Prostate gland (tissue), 2 donors: ENCODE data around the gene TMEM165. TPM values are rescaled to one million over a fixed set of nuclear protein-coding genes. Genes with fewer than 3 reads are reported as not detected.

Source experiments
- DNase-seq: peaks from one replicate; pipeline ENCODE4 v3.0.0-alpha.2; 2019; ENCODE audit warnings: low spot score
- H3K27ac ChIP-seq, 2 donors: fragments of 200-600 bp; sonication (generic); 2 replicates each; pipeline ENCODE4 v1.5.1; 2017 to 2019
- H3K27me3 ChIP-seq: fragments of 200-600 bp; sonication (generic); replicated peaks from 2 replicates; pipeline ENCODE4 v1.5.1; 2019; ENCODE audit not compliant: insufficient read depth
- H3K36me3 ChIP-seq, 2 donors: fragments of 200-600 bp; sonication (generic); 1 replicate in 1 of 2; 2 replicates in 1 of 2; pipeline versions ENCODE4 v1.5.1 to v1.8.1; 2017 to 2019
- H3K4me1 ChIP-seq: fragments of 200-600 bp; sonication (generic); replicated peaks from 2 replicates; pipeline ENCODE4 v1.5.1; 2019
- H3K4me3 ChIP-seq, 2 donors: fragments of 200-600 bp; sonication (generic); 2 replicates each; pipeline ENCODE4 v1.5.1; 2017 to 2019
- H3K9me3 ChIP-seq: fragments of 200-600 bp; sonication (generic); 2 replicates; pipeline ENCODE4 v1.5.1; 2017
- CTCF ChIP-seq, 4 experiments: fragments of 200-600 bp in 2 of 4; fragments of 450-650 bp in 2 of 4; sonication (generic) in 2 of 4; IDR thresholded peaks; 1 replicate in 3 of 4; 2 replicates in 1 of 4; pipeline ENCODE4 v1.5.1; 2016 to 2019; ENCODE audit warnings: antibody characterized with exemption in 4 of 4, mild to moderate bottlenecking in 2 of 4, moderate library complexity in 2 of 4
- POLR2A ChIP-seq: fragments of 450-650 bp; IDR thresholded peaks from one replicate; pipeline ENCODE4 v1.6.1; 2016; ENCODE audit warnings: antibody characterized with exemption, mild to moderate bottlenecking
- POLR2AphosphoS5 ChIP-seq: sonication (generic); formaldehyde crosslinking; IDR thresholded peaks from one replicate; pipeline ENCODE4 v1.6.1; 2017; ENCODE audit warnings: antibody characterized with exemption
- WGBS: methylation state at CpG from one replicate; pipeline ENCODE4 v1.1.5; 2018; 5-methylcytosine and 5-hydroxymethylcytosine counted together
- intact Hi-C: fragments of 100-400 bp; cut with DNase I; formaldehyde crosslinking; loops from one replicate; pipeline ENCODE4 v1.14.2; 2022
- total RNA-seq, 2 donors: library from RNA; depleted of rRNA; stranded (reverse); fragments of >200 nt; gene quantifications; one replicate each; pipeline ENCODE4 v1.1.0, GENCODE V29; 2016

Gene TMEM165
- 100 to 1,000 TPM; 117 to 183 TPM for total RNA-seq

GRCh38 chr4:55395529-55396307 lies at the start of gene TMEM165:
TMEM165 (plus strand) TSS chr4:55395957; CDS start chr4:55396190, 233 bp downstream.
- Histone ChIP-seq H3K36me3 (no peaks in the 10 kb centered on the region), H3K9me3 (no peaks in the 10 kb centered on the region), H3K27me3 (no peaks in the 10 kb centered on the region), H3K4me3 (peak within 1 kb of the TSS; percentile 86 to 98), H3K27ac (peak within 1 kb of the TSS; percentile 96 to 97), H3K4me1 (no peaks in the 10 kb centered on the region)
- TF ChIP-seq CTCF (IDR thresholded peaks at IDR 0.05) (peak in 1 of 4 experiments; percentile 19), POLR2AphosphoS5 (peak; percentile 83), POLR2A (peak; percentile 99)
- DNase-seq: peak; percentile 96
- WGBS: under 1% methylated on average over 72 of the region's 95 CpGs
- intact Hi-C loops: loop anchor here (1.0 kb wide), 1 partner anchor 49 kb away; the partner anchor contains the start of gene SRD5A3

GRCh38 chr4:55345980-55346850 lies 49.5 kb upstream of the TMEM165 start, which contains the start of gene SRD5A3:
SRD5A3 (plus strand) TSS chr4:55346242; CDS start chr4:55346337, 95 bp downstream.
- Histone ChIP-seq H3K27me3 (no peaks in the 10 kb centered on the region), H3K4me1 (peaks cover 5% of the 10 kb centered on the region), H3K4me3 (peak within 1 kb of the TSS; percentile 69 to 74), H3K27ac (peak within 1 kb of the TSS; percentile 93), H3K9me3 (no peaks in the 10 kb centered on the region), H3K36me3 (no peaks in the 10 kb centered on the region)
- no peak for TF ChIP-seq POLR2AphosphoS5
- peak; percentile 28 for TF ChIP-seq POLR2A
- TF ChIP-seq CTCF (IDR thresholded peaks at IDR 0.05): peak; percentile 92 to 97 (median 96)
- peak; percentile 78 for DNase-seq
- 1% methylated on average over 56 of the region's 95 CpGs for WGBS
- intact Hi-C loops: loop anchor here (1.0 to 10.0 kb wide), 4 partner anchors 50 to 509 kb away; partner anchors contain the start of genes CLOCK and EXOC1

- Histone ChIP-seq H3K27me3 (no peaks in the 10 kb centered on the region), H3K4me3 (peak overlapping the region; percentile 69 to 74), H3K4me1 (peaks cover 5% of the 10 kb centered on the region), H3K9me3 (no peaks in the 10 kb centered on the region), H3K36me3 (no peaks in the 10 kb centered on the region), H3K27ac (peak overlapping the region; percentile 93)
- intact Hi-C loops: loop anchor here (1.0 to 10.0 kb wide), 4 partner anchors 49 to 508 kb away; partner anchors contain the start of genes CLOCK and EXOC1
- DNase-seq: no peak
- no peak for TF ChIP-seq POLR2AphosphoS5
- no peak for TF ChIP-seq CTCF (IDR thresholded peaks at IDR 0.05)
- no peak for TF ChIP-seq POLR2A
- 44% methylated on average over 16 of the region's 16 CpGs for WGBS
These were observed 48.9 kb upstream of the TMEM165 start for GRCh38 chr4:55346851-55347255.

- Histone ChIP-seq H3K36me3 (no peaks in the 10 kb centered on the region), H3K4me1 (peaks cover 5% of the 10 kb centered on the region), H3K9me3 (no peaks in the 10 kb centered on the region), H3K4me3 (no peak overlapping the region), H3K27ac (peak overlapping the region in 1 of 2 donors; percentile 93), H3K27me3 (no peaks in the 10 kb centered on the region)
- intact Hi-C loops: loop anchor here (2.0 to 10.0 kb wide), 3 partner anchors 97 to 507 kb away; partner anchors contain the start of genes CLOCK and EXOC1
- TF ChIP-seq CTCF (IDR thresholded peaks at IDR 0.05): no peak
- TF ChIP-seq POLR2AphosphoS5: no peak
- no peak for TF ChIP-seq POLR2A
- 93% methylated on average over 3 of the region's 3 CpGs for WGBS
- no peak for DNase-seq
These were observed 48.0 kb upstream of the TMEM165 start for GRCh38 chr4:55347610-55348228.
